Left ventricle myocardium inferior (tissue), 1 donor: Measurements from ENCODE around the gene CNKSR1. TPM values are rescaled to one million over a fixed set of nuclear protein-coding genes. Genes with fewer than 3 reads are reported as not detected.
A peak's percentile ranks its signal among the peaks of the same experiment; 100 is the strongest.

Source experiments
- DNase-seq: peaks from one replicate; pipeline ENCODE4 v3.0.0-alpha.2; 2020
- H3K27ac ChIP-seq: fragments of 200-600 bp; replicated peaks from 2 replicates; pipeline ENCODE4 v1.8.0; 2021
- H3K27me3 ChIP-seq: fragments of 200-600 bp; 2 replicates; pipeline ENCODE4 v1.8.0; 2021; ENCODE audit warnings: low read depth
- H3K36me3 ChIP-seq: fragments of 200-600 bp; 2 replicates; pipeline ENCODE4 v1.8.0; 2021
- H3K4me1 ChIP-seq: fragments of 200-600 bp; 2 replicates; pipeline ENCODE4 v1.8.0; 2021
- H3K4me3 ChIP-seq: fragments of 200-600 bp; 2 replicates; pipeline ENCODE4 v1.8.0; 2021; ENCODE audit warnings: mild to moderate bottlenecking, moderate library complexity
- H3K9me3 ChIP-seq: fragments of 200-600 bp; replicated peaks from 2 replicates; pipeline ENCODE4 v1.8.0; 2021
- intact Hi-C: fragments of 100-400 bp; cut with micrococcal nuclease; formaldehyde crosslinking; loops from one replicate; pipeline ENCODE4 v1.11.0; 2022
- total RNA-seq: library from RNA; stranded (reverse); fragmentation: NEBNext Ultra II Directional; extraction: Animal tissue kit (Norgen Biotek cat#: 25700); gene quantifications from one replicate; pipeline ENCODE4 v1.2.1, GENCODE V29; 2021
- TF ChIP-seq, protein P1 (sequence below): fragments of 200-600 bp; IDR thresholded peaks from 2 replicates; pipeline ENCODE4 v1.8.0; 2021; ENCODE audit warnings: antibody characterized with exemption, mild to moderate bottlenecking, borderline replicate concordance
- donor health status: DM: no; HTN: yes; CAD: no; lungs with severe emphysema.

CNKSR1 gene
- total RNA-seq, 1 donor from 2014 or later = 1.8 TPM

DNA sequence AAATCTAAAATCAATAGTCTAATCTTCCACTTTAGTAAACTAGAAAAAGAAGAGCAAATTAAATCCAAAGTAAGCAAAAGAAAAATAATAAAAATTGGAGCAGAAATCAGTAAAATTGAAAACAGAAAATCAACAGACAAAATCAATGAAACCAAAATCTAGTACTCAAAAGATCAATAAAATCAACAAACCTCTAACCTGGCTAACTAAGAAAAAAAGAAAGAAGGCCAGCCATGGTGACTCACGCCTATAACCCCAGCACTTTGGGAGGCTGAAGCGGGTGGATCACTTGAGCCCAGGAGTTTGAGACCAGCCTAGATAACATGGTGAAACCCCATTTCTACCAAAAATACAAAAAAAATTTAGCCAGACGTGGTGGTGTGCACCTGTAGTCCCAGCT, 42.8 kb upstream of the CNKSR1 start:
- intact Hi-C loops = no loop called here
- DNase-seq = no peak
- no peaks in the 10 kb centered on the region for H3K27me3 ChIP-seq
- no peaks in the 10 kb centered on the region for H3K9me3 ChIP-seq
- TF ChIP-seq, protein P1, sequence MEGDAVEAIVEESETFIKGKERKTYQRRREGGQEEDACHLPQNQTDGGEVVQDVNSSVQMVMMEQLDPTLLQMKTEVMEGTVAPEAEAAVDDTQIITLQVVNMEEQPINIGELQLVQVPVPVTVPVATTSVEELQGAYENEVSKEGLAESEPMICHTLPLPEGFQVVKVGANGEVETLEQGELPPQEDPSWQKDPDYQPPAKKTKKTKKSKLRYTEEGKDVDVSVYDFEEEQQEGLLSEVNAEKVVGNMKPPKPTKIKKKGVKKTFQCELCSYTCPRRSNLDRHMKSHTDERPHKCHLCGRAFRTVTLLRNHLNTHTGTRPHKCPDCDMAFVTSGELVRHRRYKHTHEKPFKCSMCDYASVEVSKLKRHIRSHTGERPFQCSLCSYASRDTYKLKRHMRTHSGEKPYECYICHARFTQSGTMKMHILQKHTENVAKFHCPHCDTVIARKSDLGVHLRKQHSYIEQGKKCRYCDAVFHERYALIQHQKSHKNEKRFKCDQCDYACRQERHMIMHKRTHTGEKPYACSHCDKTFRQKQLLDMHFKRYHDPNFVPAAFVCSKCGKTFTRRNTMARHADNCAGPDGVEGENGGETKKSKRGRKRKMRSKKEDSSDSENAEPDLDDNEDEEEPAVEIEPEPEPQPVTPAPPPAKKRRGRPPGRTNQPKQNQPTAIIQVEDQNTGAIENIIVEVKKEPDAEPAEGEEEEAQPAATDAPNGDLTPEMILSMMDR = no peak
- no peak overlapping the region for H3K4me3 ChIP-seq
- H3K36me3 ChIP-seq = no peaks in the 10 kb centered on the region
- no peaks in the 10 kb centered on the region for H3K4me1 ChIP-seq
- H3K27ac ChIP-seq = no peak overlapping the region

DNA sequence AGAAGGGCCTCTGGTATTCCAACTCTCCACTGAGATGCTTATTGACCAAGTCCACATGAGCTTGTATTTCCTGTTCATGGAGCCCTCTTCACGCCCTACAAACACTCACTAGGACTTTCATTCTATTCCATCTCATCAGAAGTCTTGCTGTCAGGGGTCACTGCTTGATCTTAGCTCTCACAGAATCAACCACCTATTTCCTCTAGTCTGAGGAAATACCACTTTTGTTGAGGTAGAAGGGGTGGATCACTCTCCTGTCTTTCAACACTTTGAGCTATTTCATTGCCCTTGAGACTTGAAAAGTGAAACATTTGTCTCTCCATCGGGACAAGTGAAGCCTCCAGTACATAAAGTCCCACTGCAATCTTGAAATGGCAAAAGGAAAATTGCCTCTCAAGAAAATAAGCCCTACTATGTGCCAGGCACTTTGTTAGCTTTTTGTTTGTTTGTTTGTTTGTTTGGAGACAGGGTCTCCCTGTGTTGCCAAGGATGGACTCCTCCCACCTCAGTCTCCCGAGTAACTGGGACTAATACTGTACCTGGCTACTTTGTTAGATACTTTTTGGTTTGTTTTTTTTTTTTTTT, 38.2 kb upstream of the CNKSR1 start:
- intact Hi-C loops = no loop called here
- no peak for DNase-seq

DNA sequence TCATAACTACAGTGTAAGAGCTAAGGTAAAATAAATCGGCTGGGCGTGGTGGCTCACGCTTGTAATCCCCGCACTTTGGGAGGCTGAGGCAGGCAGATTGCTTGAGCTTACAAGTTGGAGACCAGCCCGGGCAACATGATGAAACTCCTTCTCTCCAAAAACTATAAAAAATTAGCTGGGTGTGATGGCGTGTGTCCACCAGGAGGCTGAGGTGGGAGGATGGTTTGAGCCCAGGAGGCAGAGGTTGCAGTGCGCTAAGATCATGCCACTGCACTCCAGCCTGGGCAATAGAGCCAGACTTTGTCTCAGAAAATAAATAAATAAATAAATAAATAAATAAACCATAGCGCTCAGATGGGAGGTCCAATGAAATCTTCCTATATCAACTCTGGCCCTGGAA, 35.1 kb upstream of the CNKSR1 start:
- Histone ChIP-seq H3K9me3 (no peaks in the 10 kb centered on the region), H3K27ac (no peak overlapping the region), H3K36me3 (no peaks in the 10 kb centered on the region), H3K4me1 (peaks cover 11% of the 10 kb centered on the region), H3K4me3 (no peak overlapping the region), H3K27me3 (no peaks in the 10 kb centered on the region)
- TF ChIP-seq, protein P1 = no peak
- intact Hi-C loops = loop anchor here (2.0 kb wide), 1 partner anchor 37 kb away; no protein-coding TSS in a partner anchor
- no peak for DNase-seq

More for the DNA sequence above, 38.2 kb upstream of the CNKSR1 start:
- TF ChIP-seq, protein P1 = no peak
- Histone ChIP-seq H3K9me3 (no peaks in the 10 kb centered on the region), H3K36me3 (no peaks in the 10 kb centered on the region), H3K4me1 (no peaks in the 10 kb centered on the region), H3K27me3 (no peaks in the 10 kb centered on the region), H3K4me3 (no peak overlapping the region), H3K27ac (no peak overlapping the region)

DNA sequence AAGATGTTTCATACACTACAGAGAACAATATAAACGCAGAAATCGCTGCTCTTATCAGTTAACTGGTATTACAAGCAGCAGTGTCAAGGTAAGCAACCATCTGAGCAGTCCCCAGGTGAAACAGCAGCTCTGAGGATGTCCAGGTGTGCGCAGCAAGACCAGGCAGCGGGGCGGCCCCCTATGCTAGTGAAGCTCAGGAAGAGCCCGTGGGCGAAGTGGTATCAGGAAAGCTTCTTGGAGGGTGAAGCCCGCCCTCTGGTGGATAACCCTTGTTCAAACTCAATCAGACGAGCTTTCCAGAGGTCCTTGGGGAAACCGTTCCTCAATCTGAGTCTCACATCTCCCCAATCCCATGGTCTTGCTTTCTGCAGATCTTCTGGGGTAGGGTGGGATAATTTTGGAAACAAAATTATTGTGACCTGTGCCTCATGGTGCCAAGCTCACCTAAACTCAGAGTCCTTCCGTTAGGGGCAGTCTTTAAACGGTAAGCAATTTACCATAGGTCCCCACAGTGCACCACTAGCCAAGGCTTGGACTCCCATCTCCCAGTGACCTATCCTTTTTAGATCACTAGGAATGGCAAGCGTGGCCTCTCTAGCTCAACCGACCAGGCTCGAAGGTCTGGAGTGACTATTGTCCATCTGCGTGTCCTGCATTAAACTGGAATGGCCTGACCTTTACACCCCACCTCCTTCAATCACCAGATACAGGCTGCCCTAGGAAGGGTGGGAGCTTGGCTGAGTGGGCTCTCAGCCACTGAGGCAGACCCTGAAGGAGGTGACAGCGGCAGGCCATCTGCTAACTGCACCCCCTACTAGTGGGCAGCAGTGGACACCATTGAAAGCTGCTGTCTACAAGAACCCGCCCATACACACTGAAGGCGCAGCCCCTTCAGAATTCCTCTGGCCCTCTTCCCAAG, 32.0 kb upstream of the CNKSR1 start:
- H3K36me3 ChIP-seq = no peaks in the 10 kb centered on the region
- intact Hi-C loops = no loop called here
- H3K27me3 ChIP-seq = no peaks in the 10 kb centered on the region
- H3K4me3 ChIP-seq = no peak overlapping the region
- peak; percentile 71 for DNase-seq
- H3K4me1 ChIP-seq = peaks cover 11% of the 10 kb centered on the region
- no peaks in the 10 kb centered on the region for H3K9me3 ChIP-seq
- no peak overlapping the region for H3K27ac ChIP-seq
- TF ChIP-seq, protein P1 = peak; percentile 86

DNA sequence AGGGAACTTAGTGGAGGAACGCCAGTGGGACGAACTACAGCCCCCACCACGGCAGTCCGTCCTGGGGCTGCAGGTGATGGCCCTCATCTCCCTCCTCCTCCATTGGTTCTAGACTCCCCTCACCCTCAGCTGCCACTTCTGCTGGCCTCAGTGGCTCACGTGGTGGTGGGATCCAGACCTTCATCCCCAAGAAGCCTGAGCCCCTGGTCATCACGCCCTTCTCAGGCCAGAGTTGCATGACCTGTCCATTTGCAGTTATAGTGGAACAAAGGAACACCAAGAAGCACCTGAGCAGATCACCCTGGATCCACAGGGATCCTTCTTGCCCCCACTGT, 31.4 kb upstream of the CNKSR1 start:
- no peaks in the 10 kb centered on the region for H3K27me3 ChIP-seq
- TF ChIP-seq, protein P1 = no peak
- no peaks in the 10 kb centered on the region for H3K36me3 ChIP-seq
- no peaks in the 10 kb centered on the region for H3K9me3 ChIP-seq
- no peak overlapping the region for H3K27ac ChIP-seq
- no peak for DNase-seq
- H3K4me3 ChIP-seq = no peak overlapping the region
- intact Hi-C loops = no loop called here
- H3K4me1 ChIP-seq = peaks cover 11% of the 10 kb centered on the region
